GM21515 (cell line): Measurements from ENCODE around the gene MRPL36.
"Not testable (repeated sequence)": the region's sequence is repeated elsewhere in the genome, so short reads cannot be mapped to it uniquely, and the experiment has no call there.

Source experiments
- ATAC-seq: cut with Tn5 transposase; IDR thresholded peaks from one replicate; pipeline ENCODE4 v1.9.1; 2021; ENCODE audit not compliant: unreplicated experiment

MRPL36 gene

GRCh38 chr5:1832511-1833250 is 33.0 kb upstream of the MRPL36 start:
- no peak for ATAC-seq

- no peak for ATAC-seq
These were observed 32.2 kb upstream of the MRPL36 start for GRCh38 chr5:1831677-1832313.

GRCh38 chr5:1831257-1831656 is 31.6 kb upstream of the MRPL36 start:
- ATAC-seq, result no peak

GRCh38 chr5:1830571-1831228 is 31.1 kb upstream of the MRPL36 start:
- ATAC-seq, result no peak

GRCh38 chr5:1827886-1828397 is 28.3 kb upstream of the MRPL36 start:
- no peak for ATAC-seq

GRCh38 chr5:1827025-1827885 is 27.6 kb upstream of the MRPL36 start:
- ATAC-seq, result no peak

- ATAC-seq, result no peak
These were observed 26.8 kb upstream of the MRPL36 start for GRCh38 chr5:1826235-1826980.

GRCh38 chr5:1824903-1825841 is 25.5 kb upstream of the MRPL36 start:
- no peak for ATAC-seq

- ATAC-seq, result no peak
These were observed 24.6 kb upstream of the MRPL36 start for GRCh38 chr5:1824109-1824821.

GRCh38 chr5:1823381-1824034 is 23.9 kb upstream of the MRPL36 start:
- no peak for ATAC-seq

- no peak for ATAC-seq
These were observed 22.2 kb upstream of the MRPL36 start for GRCh38 chr5:1821862-1822261.

GRCh38 chr5:1820926-1821325 is 21.3 kb upstream of the MRPL36 start:
- no peak for ATAC-seq

GRCh38 chr5:1820381-1820780 is 20.7 kb upstream of the MRPL36 start:
- no peak for ATAC-seq

- ATAC-seq, result no peak
These were observed 19.8 kb upstream of the MRPL36 start for GRCh38 chr5:1819458-1819857.

GRCh38 chr5:1818784-1819183 is 19.1 kb upstream of the MRPL36 start:
- no peak for ATAC-seq

GRCh38 chr5:1817261-1818043 is 17.8 kb upstream of the MRPL36 start:
- no peak for ATAC-seq

- not testable (repeated sequence) for ATAC-seq
These were observed 17.0 kb upstream of the MRPL36 start for GRCh38 chr5:1816495-1817089.
